Epithelial cell of esophagus (primary cell): ENCODE measurements around the gene KRTAP2-1.
"Not testable (repeated sequence)": the region's sequence is repeated elsewhere in the genome, so short reads cannot be mapped to it uniquely, and the experiment has no call there.

Experiments
- DNase-seq: peaks from one replicate; pipeline ENCODE4 v3.0.0; 2010; ENCODE audit warnings: low read depth
- H3K4me3 ChIP-seq: 2 replicates; pipeline ENCODE4 v1.5.1; 2011; ENCODE audit warnings: mild to moderate bottlenecking, low read length, control low read depth
- TF ChIP-seq, protein P1 (sequence below): IDR thresholded peaks from 2 replicates; pipeline ENCODE4 v1.5.1; 2011; ENCODE audit warnings: low read depth, mild to moderate bottlenecking, low read length, control low read depth, inconsistent platforms; ENCODE audit not compliant: insufficient read depth; ENCODE audit errors: missing control alignments

KRTAP2-1 gene

GRCh38 chr17:41052566-41052965, 5.5 kb upstream of the KRTAP2-1 start:
- no peak overlapping the region for H3K4me3 ChIP-seq
- DNase-seq, result no peak
- TF ChIP-seq, protein P1, sequence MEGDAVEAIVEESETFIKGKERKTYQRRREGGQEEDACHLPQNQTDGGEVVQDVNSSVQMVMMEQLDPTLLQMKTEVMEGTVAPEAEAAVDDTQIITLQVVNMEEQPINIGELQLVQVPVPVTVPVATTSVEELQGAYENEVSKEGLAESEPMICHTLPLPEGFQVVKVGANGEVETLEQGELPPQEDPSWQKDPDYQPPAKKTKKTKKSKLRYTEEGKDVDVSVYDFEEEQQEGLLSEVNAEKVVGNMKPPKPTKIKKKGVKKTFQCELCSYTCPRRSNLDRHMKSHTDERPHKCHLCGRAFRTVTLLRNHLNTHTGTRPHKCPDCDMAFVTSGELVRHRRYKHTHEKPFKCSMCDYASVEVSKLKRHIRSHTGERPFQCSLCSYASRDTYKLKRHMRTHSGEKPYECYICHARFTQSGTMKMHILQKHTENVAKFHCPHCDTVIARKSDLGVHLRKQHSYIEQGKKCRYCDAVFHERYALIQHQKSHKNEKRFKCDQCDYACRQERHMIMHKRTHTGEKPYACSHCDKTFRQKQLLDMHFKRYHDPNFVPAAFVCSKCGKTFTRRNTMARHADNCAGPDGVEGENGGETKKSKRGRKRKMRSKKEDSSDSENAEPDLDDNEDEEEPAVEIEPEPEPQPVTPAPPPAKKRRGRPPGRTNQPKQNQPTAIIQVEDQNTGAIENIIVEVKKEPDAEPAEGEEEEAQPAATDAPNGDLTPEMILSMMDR, result no peak

DNA sequence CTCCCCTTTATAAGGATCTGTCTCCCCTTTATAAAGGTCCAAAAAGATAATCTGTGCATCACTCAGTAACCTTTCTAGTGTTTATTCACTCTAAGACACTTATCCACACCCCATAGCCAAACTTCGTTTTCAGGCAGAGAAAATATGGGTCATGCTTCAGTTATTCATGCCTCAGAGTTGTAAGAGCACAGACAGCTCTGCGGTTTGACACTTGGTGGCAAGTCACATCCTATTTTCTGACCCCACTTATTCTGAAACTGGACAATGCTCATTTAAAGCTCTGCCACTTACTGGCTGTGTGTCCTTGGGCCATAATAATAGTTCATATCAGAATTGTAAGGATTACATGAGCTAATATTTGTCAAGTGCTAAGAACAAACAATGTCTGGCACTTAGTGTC, 2.0 kb upstream of the KRTAP2-1 start:
- TF ChIP-seq, protein P1, result no peak
- DNase-seq, result peak; percentile 36
- no peak overlapping the region for H3K4me3 ChIP-seq

GRCh38 chr17:41048441-41048840, 1.3 kb upstream of the KRTAP2-1 start:
- peak; percentile 53 for DNase-seq
- H3K4me3 ChIP-seq, result no peak overlapping the region
- TF ChIP-seq, protein P1, result no peak

- H3K4me3 ChIP-seq, result no peak overlapping the region
- no peak for DNase-seq
- TF ChIP-seq, protein P1, result no peak
These were observed 4.2 kb downstream of the KRTAP2-1 start for GRCh38 chr17:41042953-41043352.

- H3K4me3 ChIP-seq, DNase-seq: not testable (repeated sequence)
These were observed 6.1 kb downstream of the KRTAP2-1 start, which contains the start of gene KRTAP1-1 for GRCh38 chr17:41040783-41041571. KRTAP1-1 (minus strand) TSS chr17:41041450; CDS start chr17:41041397, 53 bp downstream.

- DNase-seq, result no peak
- no peak overlapping the region for H3K4me3 ChIP-seq
- TF ChIP-seq, protein P1, result no peak
These were observed 9.2 kb downstream of the KRTAP2-1 start for GRCh38 chr17:41037853-41038350.

GRCh38 chr17:41034346-41034935, 12.7 kb downstream of the KRTAP2-1 start, which contains the start of gene KRTAP1-3:
KRTAP1-3 (minus strand) TSS chr17:41034874; CDS start chr17:41034821, 53 bp downstream.
- DNase-seq, H3K4me3 ChIP-seq: not testable (repeated sequence)
